Gastroesophageal sphincter (tissue), 4 donors: ENCODE data around the gene EVI2B. TPM values are rescaled to one million over a fixed set of nuclear protein-coding genes. Genes with fewer than 3 reads are reported as not detected.
"Not testable (repeated sequence)": the region's sequence is repeated elsewhere in the genome, so short reads cannot be mapped to it uniquely, and the experiment has no call there.

Experiments used
- ATAC-seq: fragments of 150-250 bp; one replicate; pipeline ENCODE4 v1.9.1; 2016; ENCODE audit warnings: mild to moderate bottlenecking, moderate library complexity
- H3K27ac ChIP-seq, 4 donors: fragments of 200-600 bp; sonication (generic) in 3 of 4; 1 replicate in 3 of 4; 2 replicates in 1 of 4; pipeline ENCODE4 v1.5.1; 2016 to 2019
- H3K27me3 ChIP-seq: fragments of 200-600 bp; sonication (generic); one replicate; pipeline ENCODE4 v1.5.1; 2019
- H3K36me3 ChIP-seq, 2 donors: fragments of 200-600 bp; sonication (generic); one replicate each; pipeline ENCODE4 v1.5.1; 2019; ENCODE audit warnings: control low read depth in 1 of 2
- H3K4me1 ChIP-seq, 3 donors: fragments of 200-600 bp; sonication (generic); 1 replicate in 2 of 3; 2 replicates in 1 of 3; pipeline ENCODE4 v1.5.1; 2016 to 2019; ENCODE audit warnings: control low read depth in 2 of 3
- H3K4me3 ChIP-seq, 2 donors: fragments of 200-600 bp; sonication (generic); one replicate each; pipeline ENCODE4 v1.5.1; 2019; ENCODE audit warnings: mild to moderate bottlenecking in 1 of 2, moderate library complexity in 1 of 2
- H3K9me3 ChIP-seq, 3 donors: fragments of 200-600 bp; sonication (generic); one replicate each; pipeline ENCODE4 v1.5.1; 2017 to 2019; ENCODE audit warnings: control low read depth in 2 of 3
- CTCF ChIP-seq, 4 experiments: fragments of 200-600 bp in 2 of 4; fragments of 450-650 bp in 2 of 4; sonication (generic) in 1 of 4; IDR thresholded peaks; one replicate each; pipeline ENCODE4 v1.5.1; 2017 to 2019; ENCODE audit warnings: antibody characterized with exemption in 4 of 4, mild to moderate bottlenecking in 2 of 4, moderate library complexity in 2 of 4
- EP300 ChIP-seq: sonication (generic); formaldehyde crosslinking; IDR thresholded peaks from one replicate; pipeline ENCODE4 v1.6.1; 2017; ENCODE audit warnings: antibody characterized with exemption, mild to moderate bottlenecking
- POLR2A ChIP-seq, 2 donors: fragments of 450-650 bp; IDR thresholded peaks; one replicate each; pipeline ENCODE4 v1.6.1; 2017; ENCODE audit warnings: antibody characterized with exemption in 2 of 2, mild to moderate bottlenecking in 2 of 2, moderate library complexity in 1 of 2
- POLR2AphosphoS5 ChIP-seq: sonication (generic); formaldehyde crosslinking; IDR thresholded peaks from one replicate; pipeline ENCODE4 v1.6.1; 2017; ENCODE audit warnings: antibody characterized with exemption
- WGBS, 2 donors: methylation state at CpG; one replicate each; pipeline ENCODE4 v1.1.5; 2018; ENCODE audit warnings: low coverage in 1 of 2; 5-methylcytosine and 5-hydroxymethylcytosine counted together
- total RNA-seq, 4 donors: library from RNA; depleted of rRNA; stranded (reverse); fragments of >200 nt; gene quantifications; one replicate each; pipeline ENCODE4 v1.1.0, GENCODE V29; 2016

The EVI2B gene
- total RNA-seq, 4 donors from 2014 or later = 3.1 to 12.7 (median 8.9) TPM

GRCh38 chr17:31318298-31318801 is 4.5 kb upstream of the EVI2B start:
- peak; percentile 84 for ATAC-seq
- WGBS, 2 donors = 60 to 62% methylated on average over 8 of the region's 8 CpGs
- no peak for TF ChIP-seq EP300
- no peak for TF ChIP-seq POLR2AphosphoS5
- no peak for TF ChIP-seq CTCF (IDR thresholded peaks at IDR 0.05)
- no peak for TF ChIP-seq POLR2A (IDR thresholded peaks at IDR 0.05)
- Histone ChIP-seq H3K9me3 (no peaks in the 10 kb centered on the region), H3K27ac (peak overlapping the region in 3 of 4 donors; percentile 46 to 59 (median 49)), H3K36me3 (no peaks in the 10 kb centered on the region), H3K4me1 (no peaks in the 10 kb centered on the region), H3K27me3 (no peaks in the 10 kb centered on the region), H3K4me3 (peak overlapping the region; percentile 18 to 23)

- TF ChIP-seq EP300 = no peak
- no peak for TF ChIP-seq CTCF (IDR thresholded peaks at IDR 0.05)
- no peak overlapping the region for H3K4me3 ChIP-seq
- no peaks in the 10 kb centered on the region for H3K27me3 ChIP-seq
- no peak overlapping the region for H3K27ac ChIP-seq
- 78 to 97% methylated on average over 3 of the region's 3 CpGs for WGBS, 2 donors
- H3K4me1 ChIP-seq = no peaks in the 10 kb centered on the region
- no peaks in the 10 kb centered on the region for H3K36me3 ChIP-seq
- no peaks in the 10 kb centered on the region for H3K9me3 ChIP-seq
- no peak for ATAC-seq
These were observed 887 bp upstream of the EVI2B start for GRCh38 chr17:31314782-31315100.

DNA sequence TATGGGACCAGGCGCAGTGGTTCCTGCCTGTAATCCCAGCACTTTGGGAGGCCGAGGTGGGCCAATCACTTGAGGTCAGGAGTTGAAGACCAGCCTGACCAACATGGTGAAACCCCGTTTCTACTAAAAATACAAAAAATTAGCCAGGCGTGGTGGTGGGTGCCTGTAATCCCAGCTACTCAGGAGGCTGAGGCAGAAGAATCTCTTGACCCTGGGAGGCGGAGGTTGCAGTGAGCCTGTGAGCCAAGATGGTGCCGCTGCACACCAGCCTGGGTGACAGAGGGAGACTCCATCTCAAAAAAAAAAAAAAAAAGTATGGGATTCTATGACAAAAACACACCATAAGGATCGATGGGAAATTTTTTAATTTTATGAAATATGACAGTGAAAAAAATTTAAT is 1.6 kb downstream of the EVI2B start:
- not testable (repeated sequence) for ATAC-seq, H3K9me3 ChIP-seq, H3K27me3 ChIP-seq, H3K4me3 ChIP-seq, H3K4me1 ChIP-seq, H3K36me3 ChIP-seq, H3K27ac ChIP-seq
- WGBS, 2 donors = 71 to 75% methylated on average over 4 of the region's 7 CpGs

DNA sequence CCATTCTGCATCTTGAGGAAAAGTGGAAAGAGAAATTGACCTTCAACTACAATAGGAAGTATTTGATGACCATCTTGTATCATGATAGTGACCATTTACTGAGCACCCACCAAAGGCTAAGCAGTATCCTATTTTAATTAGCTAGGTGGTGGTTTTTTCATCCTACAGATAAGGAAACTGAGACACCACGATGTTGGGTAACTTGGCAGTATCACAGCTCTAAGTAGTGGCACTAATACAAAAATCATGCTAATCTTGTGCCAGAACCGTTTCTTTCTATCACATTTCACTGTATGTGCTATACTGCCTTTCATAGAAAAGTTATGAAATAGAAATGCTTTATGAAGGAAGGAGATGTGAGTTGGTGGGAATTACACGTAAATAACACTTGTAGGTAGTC is 2.3 kb downstream of the EVI2B start:
- Histone ChIP-seq H3K27ac (no peak overlapping the region), H3K27me3 (no peaks in the 10 kb centered on the region), H3K4me3 (no peak overlapping the region), H3K9me3 (no peaks in the 10 kb centered on the region), H3K4me1 (no peaks in the 10 kb centered on the region), H3K36me3 (no peaks in the 10 kb centered on the region)
- 76 to 95% methylated on average over 3 of the region's 3 CpGs for WGBS, 2 donors
- TF ChIP-seq EP300 = no peak
- no peak for TF ChIP-seq CTCF (IDR thresholded peaks at IDR 0.05)
- no peak for TF ChIP-seq POLR2A (IDR thresholded peaks at IDR 0.05)
- TF ChIP-seq POLR2AphosphoS5 = no peak
- no peak for ATAC-seq

GRCh38 chr17:31310886-31311285 is 3.0 kb downstream of the EVI2B start:
- no peaks in the 10 kb centered on the region for H3K9me3 ChIP-seq
- no peaks in the 10 kb centered on the region for H3K27me3 ChIP-seq
- ATAC-seq = no peak
- WGBS, 2 donors = 67 to 73% methylated on average over 7 of the region's 7 CpGs
- TF ChIP-seq POLR2AphosphoS5 (no peak), CTCF (IDR thresholded peaks at IDR 0.05) (no peak), POLR2A (IDR thresholded peaks at IDR 0.05) (no peak), EP300 (no peak)
- H3K36me3 ChIP-seq = no peaks in the 10 kb centered on the region
- H3K4me1 ChIP-seq = no peaks in the 10 kb centered on the region
- no peak overlapping the region for H3K4me3 ChIP-seq
- no peak overlapping the region for H3K27ac ChIP-seq
